ENCODE data around the gene ERVK3-1. TPM values are rescaled to one million over a fixed set of nuclear protein-coding genes. Genes with fewer than 3 reads are reported as not detected.

The ERVK3-1 gene
- polyA plus RNA-seq, 1 of the 3 experiments (the other 2 are of a cell fraction): 69.4 TPM

GRCh38 chr19:58300620-58301019 is 4.6 kb upstream of the ERVK3-1 start (continued):
- no peak for TF ChIP-seq PBX3 (IDR thresholded peaks at IDR 0.05)

GRCh38 chr19:58304255-58304654 is 922 bp upstream of the ERVK3-1 start:
- Histone ChIP-seq H3F3A (replicated peaks; ENCODE audit: insufficient read depth) (peaks cover 21% of the 10 kb centered on the region), H3K4me1 (ENCODE audit: control insufficient read depth in 1 of 2, insufficient read depth in 2 of 2, low read depth in 1 of 2, low read length in 1 of 2) (peaks cover 0 to 16% of the 10 kb centered on the region in 2 experiments; a peak in 2 of 4 replicates), H3K9me3 (no peaks in the 10 kb centered on the region), H3K27ac (ENCODE audit: low read depth in 2 of 2, low read length in 1 of 2) (peak overlapping the region; percentile 73 to 86; a peak in 3 of 4 replicates), H3K4me2 (peak overlapping the region; percentile 54; the same call in 1 of the 2 replicates), H4K20me1 (ENCODE audit: insufficient read depth) (no peaks in the 10 kb centered on the region), H3K27me3 (ENCODE audit: insufficient read depth) (no peaks in the 10 kb centered on the region), H3K4me3 (ENCODE audit: low read depth in 2 of 2, low read length in 1 of 2) (no peak overlapping the region), H3K79me2 (ENCODE audit: insufficient read depth) (peaks cover 34% of the 10 kb centered on the region), H3K9ac (no peak overlapping the region; the same call in 1 of the 2 replicates), H3K9me2 (no peaks in the 10 kb centered on the region), H2AFZ (ENCODE audit: low read depth) (no peak overlapping the region), H3K36me3 (replicated peaks in 1 of 2; ENCODE audit: control insufficient read depth in 1 of 2, insufficient read depth in 2 of 2, low read length in 1 of 2) (peaks cover 48 to 57% of the 10 kb centered on the region in 2 experiments)
- CTCF ChIA-PET: interaction anchor here (2.0 kb wide), 1 partner anchor 216 kb away, joined by 4 read pairs; the partner anchor contains the start of gene ZBTB45
- POLR2A ChIA-PET: no interaction called here
- DNase-seq: no peak
- no peak for TF ChIP-seq USF2 (IDR thresholded peaks at IDR 0.05; ENCODE audit: borderline replicate concordance, low read depth, low read length)
- no peak for TF ChIP-seq ELF1 (IDR thresholded peaks at IDR 0.05)
- no peak for TF ChIP-seq JUND (IDR thresholded peaks at IDR 0.05)
- TF ChIP-seq ZBTB33 (IDR thresholded peaks at IDR 0.05; ENCODE audit: borderline replicate concordance, low read depth): no peak
- TF ChIP-seq NRF1 (IDR thresholded peaks at IDR 0.05; ENCODE audit: low read depth, low read length): no peak
- TF ChIP-seq SMC3 (IDR thresholded peaks at IDR 0.05; ENCODE audit: low read depth, low read length): no peak
- no peak for TF ChIP-seq USF1 (IDR thresholded peaks at IDR 0.05; ENCODE audit: borderline replicate concordance, low read depth)
- TF ChIP-seq NFIC (IDR thresholded peaks at IDR 0.05; ENCODE audit: borderline replicate concordance): no peak
- no peak for TF ChIP-seq REST (IDR thresholded peaks at IDR 0.05; ENCODE audit: low read depth, low read length)
- no peak for TF ChIP-seq TEAD4 (IDR thresholded peaks at IDR 0.05; ENCODE audit: borderline replicate concordance, insufficient read depth)
- TF ChIP-seq FOSL2 (IDR thresholded peaks at IDR 0.05; ENCODE audit: borderline replicate concordance, low read depth): no peak
- TF ChIP-seq FOXM1 (IDR thresholded peaks at IDR 0.05; ENCODE audit: low read depth): no peak
- TF ChIP-seq YY1 (IDR thresholded peaks at IDR 0.05; ENCODE audit: low read depth): no peak
- no peak for TF ChIP-seq RFX5 (IDR thresholded peaks at IDR 0.05; ENCODE audit: low read length)
- WGBS (ENCODE audit: low lambda C conversion rate): 96% methylated on average over 7 of the region's 7 CpGs
